Measurements from ENCODE around the gene TASL.

TASL gene, protein sequence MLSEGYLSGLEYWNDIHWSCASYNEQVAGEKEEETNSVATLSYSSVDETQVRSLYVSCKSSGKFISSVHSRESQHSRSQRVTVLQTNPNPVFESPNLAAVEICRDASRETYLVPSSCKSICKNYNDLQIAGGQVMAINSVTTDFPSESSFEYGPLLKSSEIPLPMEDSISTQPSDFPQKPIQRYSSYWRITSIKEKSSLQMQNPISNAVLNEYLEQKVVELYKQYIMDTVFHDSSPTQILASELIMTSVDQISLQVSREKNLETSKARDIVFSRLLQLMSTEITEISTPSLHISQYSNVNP

DNA sequence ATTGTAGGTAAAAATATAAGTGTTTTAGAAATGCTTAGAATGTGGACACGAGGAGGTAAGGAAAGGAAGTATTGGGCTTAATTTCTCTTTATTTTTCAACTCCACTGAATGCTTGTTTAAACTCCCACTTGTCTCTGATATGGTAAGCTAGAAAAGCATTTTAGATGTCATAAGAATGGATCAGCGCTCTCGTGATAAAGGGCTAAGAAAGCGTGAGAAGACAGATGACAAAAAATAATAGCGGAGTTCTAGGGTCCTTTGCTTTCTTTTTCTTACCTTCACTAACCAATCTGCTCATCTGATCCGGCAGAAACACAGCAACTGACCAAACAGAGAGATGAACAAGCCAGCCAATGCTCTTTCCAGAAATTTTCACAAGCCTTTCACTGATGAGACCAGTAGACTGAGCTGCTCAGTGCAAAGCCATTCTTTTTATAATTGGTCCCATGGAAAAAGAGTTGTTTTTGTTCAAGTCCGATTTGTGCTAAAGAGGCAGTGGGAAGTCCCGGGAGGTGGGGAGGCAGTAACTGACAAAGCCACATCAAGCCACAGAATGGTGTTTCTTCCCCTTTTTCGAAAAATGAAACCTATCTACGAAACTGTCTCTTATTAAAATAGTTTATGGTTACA is at the start of gene TASL:
TSS of gene TASL (minus strand) at position 405 of the 630 bp plus-strand sequence. CDS start 17,411 bp downstream, outside the sequence.
- no peak for TF ChIP-seq SNAI2 (CRISPR knock-in tag; IDR thresholded peaks at IDR 0.05)
- no peak for TF ChIP-seq ZFP3 (CRISPR knock-in tag; IDR thresholded peaks at IDR 0.05)
- no peak for TF ChIP-seq CSDC2 (CRISPR knock-in tag; IDR thresholded peaks at IDR 0.05)
- no peak for TF ChIP-seq ZFP30 (CRISPR knock-in tag; IDR thresholded peaks at IDR 0.05)
- TF ChIP-seq, protein P1, sequence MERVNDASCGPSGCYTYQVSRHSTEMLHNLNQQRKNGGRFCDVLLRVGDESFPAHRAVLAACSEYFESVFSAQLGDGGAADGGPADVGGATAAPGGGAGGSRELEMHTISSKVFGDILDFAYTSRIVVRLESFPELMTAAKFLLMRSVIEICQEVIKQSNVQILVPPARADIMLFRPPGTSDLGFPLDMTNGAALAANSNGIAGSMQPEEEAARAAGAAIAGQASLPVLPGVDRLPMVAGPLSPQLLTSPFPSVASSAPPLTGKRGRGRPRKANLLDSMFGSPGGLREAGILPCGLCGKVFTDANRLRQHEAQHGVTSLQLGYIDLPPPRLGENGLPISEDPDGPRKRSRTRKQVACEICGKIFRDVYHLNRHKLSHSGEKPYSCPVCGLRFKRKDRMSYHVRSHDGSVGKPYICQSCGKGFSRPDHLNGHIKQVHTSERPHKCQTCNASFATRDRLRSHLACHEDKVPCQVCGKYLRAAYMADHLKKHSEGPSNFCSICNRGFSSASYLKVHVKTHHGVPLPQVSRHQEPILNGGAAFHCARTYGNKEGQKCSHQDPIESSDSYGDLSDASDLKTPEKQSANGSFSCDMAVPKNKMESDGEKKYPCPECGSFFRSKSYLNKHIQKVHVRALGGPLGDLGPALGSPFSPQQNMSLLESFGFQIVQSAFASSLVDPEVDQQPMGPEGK (CRISPR knock-in tag; IDR thresholded peaks at IDR 0.05; ENCODE audit: borderline replicate concordance), result no peak
- no peak for TF ChIP-seq ZNF70 (CRISPR knock-in tag; IDR thresholded peaks at IDR 0.05)
- TF ChIP-seq ZC3H10 (CRISPR knock-in tag; IDR thresholded peaks at IDR 0.05), result no peak
- no peak for TF ChIP-seq ZNF565 (CRISPR knock-in tag; conservative IDR thresholded peaks at IDR 0.05; ENCODE audit: low read depth)
- no peak for TF ChIP-seq RARB (CRISPR knock-in tag; IDR thresholded peaks at IDR 0.05)
- TF ChIP-seq, protein P2, sequence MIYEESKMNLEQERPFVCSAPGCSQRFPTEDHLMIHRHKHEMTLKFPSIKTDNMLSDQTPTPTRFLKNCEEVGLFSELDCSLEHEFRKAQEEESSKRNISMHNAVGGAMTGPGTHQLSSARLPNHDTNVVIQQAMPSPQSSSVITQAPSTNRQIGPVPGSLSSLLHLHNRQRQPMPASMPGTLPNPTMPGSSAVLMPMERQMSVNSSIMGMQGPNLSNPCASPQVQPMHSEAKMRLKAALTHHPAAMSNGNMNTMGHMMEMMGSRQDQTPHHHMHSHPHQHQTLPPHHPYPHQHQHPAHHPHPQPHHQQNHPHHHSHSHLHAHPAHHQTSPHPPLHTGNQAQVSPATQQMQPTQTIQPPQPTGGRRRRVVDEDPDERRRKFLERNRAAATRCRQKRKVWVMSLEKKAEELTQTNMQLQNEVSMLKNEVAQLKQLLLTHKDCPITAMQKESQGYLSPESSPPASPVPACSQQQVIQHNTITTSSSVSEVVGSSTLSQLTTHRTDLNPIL (CRISPR knock-in tag; IDR thresholded peaks at IDR 0.05; ENCODE audit: low read depth), result no peak
- TF ChIP-seq, protein P3, sequence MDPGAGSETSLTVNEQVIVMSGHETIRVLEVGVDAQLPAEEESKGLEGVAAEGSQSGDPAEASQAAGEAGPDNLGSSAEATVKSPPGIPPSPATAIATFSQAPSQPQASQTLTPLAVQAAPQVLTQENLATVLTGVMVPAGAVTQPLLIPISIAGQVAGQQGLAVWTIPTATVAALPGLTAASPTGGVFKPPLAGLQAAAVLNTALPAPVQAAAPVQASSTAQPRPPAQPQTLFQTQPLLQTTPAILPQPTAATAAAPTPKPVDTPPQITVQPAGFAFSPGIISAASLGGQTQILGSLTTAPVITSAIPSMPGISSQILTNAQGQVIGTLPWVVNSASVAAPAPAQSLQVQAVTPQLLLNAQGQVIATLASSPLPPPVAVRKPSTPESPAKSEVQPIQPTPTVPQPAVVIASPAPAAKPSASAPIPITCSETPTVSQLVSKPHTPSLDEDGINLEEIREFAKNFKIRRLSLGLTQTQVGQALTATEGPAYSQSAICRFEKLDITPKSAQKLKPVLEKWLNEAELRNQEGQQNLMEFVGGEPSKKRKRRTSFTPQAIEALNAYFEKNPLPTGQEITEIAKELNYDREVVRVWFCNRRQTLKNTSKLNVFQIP (CRISPR knock-in tag; IDR thresholded peaks at IDR 0.05; ENCODE audit: borderline replicate concordance, low read depth), result no peak
- no peak for TF ChIP-seq BACH2 (CRISPR knock-in tag; IDR thresholded peaks at IDR 0.05; ENCODE audit: borderline replicate concordance)
- no peak for TF ChIP-seq OSR1 (CRISPR knock-in tag; IDR thresholded peaks at IDR 0.05)
- no peak for ATAC-seq

DNA sequence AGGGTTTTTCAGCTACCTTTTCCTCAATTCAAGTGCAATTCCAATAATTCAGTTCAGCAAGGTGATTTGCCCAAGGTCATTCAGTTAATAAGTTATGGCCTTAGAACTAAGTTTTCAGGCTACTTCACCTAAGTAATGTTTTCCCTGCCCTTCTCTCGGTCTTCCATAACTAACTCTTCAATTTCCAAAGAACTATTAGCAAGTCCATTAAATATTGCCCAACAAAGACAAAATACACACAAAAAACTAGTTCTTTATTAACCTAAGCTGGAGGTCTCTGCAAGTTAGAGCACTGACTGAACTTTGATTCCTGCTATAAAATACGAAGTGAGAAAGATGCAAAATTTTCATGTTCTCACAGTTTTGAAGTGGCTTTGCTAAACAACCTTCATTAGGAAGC is 48.8 kb upstream of the TASL start:
- ATAC-seq, result no peak
- TF ChIP-seq CSDC2 (CRISPR knock-in tag; IDR thresholded peaks at IDR 0.05) (no peak), ESRRG (CRISPR knock-in tag; IDR thresholded peaks at IDR 0.05) (no peak), ZNF8 (CRISPR knock-in tag; IDR thresholded peaks at IDR 0.05) (no peak), TOX (CRISPR knock-in tag; IDR thresholded peaks at IDR 0.05; ENCODE audit: borderline replicate concordance) (no peak), ZFP3 (CRISPR knock-in tag; IDR thresholded peaks at IDR 0.05) (no peak), ZNF70 (CRISPR knock-in tag; IDR thresholded peaks at IDR 0.05) (no peak), PPARA (CRISPR knock-in tag; IDR thresholded peaks at IDR 0.05; ENCODE audit: borderline replicate concordance) (no peak), GLIS3 (CRISPR knock-in tag; IDR thresholded peaks at IDR 0.05) (no peak), ZNF565 (CRISPR knock-in tag; conservative IDR thresholded peaks at IDR 0.05; ENCODE audit: low read depth) (no peak), BACH2 (CRISPR knock-in tag; IDR thresholded peaks at IDR 0.05; ENCODE audit: borderline replicate concordance) (no peak), OSR1 (CRISPR knock-in tag; IDR thresholded peaks at IDR 0.05) (no peak), ISL1 (CRISPR knock-in tag; IDR thresholded peaks at IDR 0.05) (no peak), ZC3H10 (CRISPR knock-in tag; IDR thresholded peaks at IDR 0.05) (no peak), ZFP30 (CRISPR knock-in tag; IDR thresholded peaks at IDR 0.05) (no peak), ARNTL (CRISPR knock-in tag; IDR thresholded peaks at IDR 0.05; ENCODE audit: borderline replicate concordance, low read depth) (no peak)
- TF ChIP-seq, protein P4, sequence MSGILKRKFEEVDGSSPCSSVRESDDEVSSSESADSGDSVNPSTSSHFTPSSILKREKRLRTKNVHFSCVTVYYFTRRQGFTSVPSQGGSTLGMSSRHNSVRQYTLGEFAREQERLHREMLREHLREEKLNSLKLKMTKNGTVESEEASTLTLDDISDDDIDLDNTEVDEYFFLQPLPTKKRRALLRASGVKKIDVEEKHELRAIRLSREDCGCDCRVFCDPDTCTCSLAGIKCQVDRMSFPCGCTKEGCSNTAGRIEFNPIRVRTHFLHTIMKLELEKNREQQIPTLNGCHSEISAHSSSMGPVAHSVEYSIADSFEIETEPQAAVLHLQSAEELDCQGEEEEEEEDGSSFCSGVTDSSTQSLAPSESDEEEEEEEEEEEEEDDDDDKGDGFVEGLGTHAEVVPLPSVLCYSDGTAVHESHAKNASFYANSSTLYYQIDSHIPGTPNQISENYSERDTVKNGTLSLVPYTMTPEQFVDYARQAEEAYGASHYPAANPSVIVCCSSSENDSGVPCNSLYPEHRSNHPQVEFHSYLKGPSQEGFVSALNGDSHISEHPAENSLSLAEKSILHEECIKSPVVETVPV (CRISPR knock-in tag; IDR thresholded peaks at IDR 0.05), result no peak
- TF ChIP-seq, protein P3 (CRISPR knock-in tag; IDR thresholded peaks at IDR 0.05; ENCODE audit: borderline replicate concordance, low read depth), result no peak
- TF ChIP-seq, protein P2 (CRISPR knock-in tag; IDR thresholded peaks at IDR 0.05; ENCODE audit: low read depth), result no peak
- TF ChIP-seq, protein P1 (CRISPR knock-in tag; IDR thresholded peaks at IDR 0.05; ENCODE audit: borderline replicate concordance), result no peak
- TF ChIP-seq, protein P5, sequence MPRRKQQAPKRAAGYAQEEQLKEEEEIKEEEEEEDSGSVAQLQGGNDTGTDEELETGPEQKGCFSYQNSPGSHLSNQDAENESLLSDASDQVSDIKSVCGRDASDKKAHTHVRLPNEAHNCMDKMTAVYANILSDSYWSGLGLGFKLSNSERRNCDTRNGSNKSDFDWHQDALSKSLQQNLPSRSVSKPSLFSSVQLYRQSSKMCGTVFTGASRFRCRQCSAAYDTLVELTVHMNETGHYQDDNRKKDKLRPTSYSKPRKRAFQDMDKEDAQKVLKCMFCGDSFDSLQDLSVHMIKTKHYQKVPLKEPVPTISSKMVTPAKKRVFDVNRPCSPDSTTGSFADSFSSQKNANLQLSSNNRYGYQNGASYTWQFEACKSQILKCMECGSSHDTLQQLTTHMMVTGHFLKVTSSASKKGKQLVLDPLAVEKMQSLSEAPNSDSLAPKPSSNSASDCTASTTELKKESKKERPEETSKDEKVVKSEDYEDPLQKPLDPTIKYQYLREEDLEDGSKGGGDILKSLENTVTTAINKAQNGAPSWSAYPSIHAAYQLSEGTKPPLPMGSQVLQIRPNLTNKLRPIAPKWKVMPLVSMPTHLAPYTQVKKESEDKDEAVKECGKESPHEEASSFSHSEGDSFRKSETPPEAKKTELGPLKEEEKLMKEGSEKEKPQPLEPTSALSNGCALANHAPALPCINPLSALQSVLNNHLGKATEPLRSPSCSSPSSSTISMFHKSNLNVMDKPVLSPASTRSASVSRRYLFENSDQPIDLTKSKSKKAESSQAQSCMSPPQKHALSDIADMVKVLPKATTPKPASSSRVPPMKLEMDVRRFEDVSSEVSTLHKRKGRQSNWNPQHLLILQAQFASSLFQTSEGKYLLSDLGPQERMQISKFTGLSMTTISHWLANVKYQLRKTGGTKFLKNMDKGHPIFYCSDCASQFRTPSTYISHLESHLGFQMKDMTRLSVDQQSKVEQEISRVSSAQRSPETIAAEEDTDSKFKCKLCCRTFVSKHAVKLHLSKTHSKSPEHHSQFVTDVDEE (CRISPR knock-in tag; IDR thresholded peaks at IDR 0.05), result no peak

All from SK-N-SH treated with all-trans-retinoic acid at 6 μM for 48 hours (cell line).